OCI-LY7 (cell line): ENCODE measurements around the gene LRP1B.

Experiments used
- CTCF ChIP-seq: fragments of 200-600 bp; sonication (generic); conservative IDR thresholded peaks from 2 replicates; pipeline ENCODE4 v1.5.1; 2014; ENCODE audit warnings: mild to moderate bottlenecking, antibody characterized with exemption, low read length, moderate library complexity, mixed read lengths
- EZH2phosphoT487 ChIP-seq: fragments of 200-600 bp; sonication (generic); IDR thresholded peaks from 2 replicates; pipeline ENCODE4 v1.6.1; 2018; ENCODE audit warnings: low read depth, borderline replicate concordance, mild to moderate bottlenecking, mixed run types, antibody characterized with exemption, low read length, moderate library complexity, mixed read lengths

- TF ChIP-seq CTCF: no peak
- no peak for TF ChIP-seq EZH2phosphoT487
These were observed 476.5 kb downstream of the LRP1B start for GRCh38 chr2:141654311-141654710.
